Epidermal melanocyte (primary cell): Measurements from ENCODE around the gene SMYD5.

Experiments used
- DNase-seq: peaks from one replicate; pipeline ENCODE4 v3.0.0; 2011; ENCODE audit warnings: low spot score; ENCODE audit not compliant: insufficient read length

The SMYD5 gene

DNA sequence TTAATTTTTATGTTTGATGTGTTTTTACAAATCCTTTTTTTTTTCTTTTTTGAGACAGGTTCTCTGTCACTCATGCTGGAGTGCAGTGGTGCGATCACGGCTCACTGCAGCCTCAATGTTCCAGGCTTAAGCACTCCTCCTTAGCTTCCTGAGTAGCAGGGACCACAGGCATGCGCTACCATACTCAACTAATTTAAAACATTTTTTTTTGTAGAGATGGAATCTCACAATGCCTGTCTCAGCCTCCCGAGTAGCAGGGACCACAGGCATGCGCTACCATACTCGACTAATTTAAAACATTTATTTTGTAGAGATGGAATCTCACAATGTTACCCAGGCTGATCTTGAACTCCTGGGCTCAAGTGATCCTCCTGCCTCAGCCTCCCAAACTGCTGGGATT is 8.4 kb upstream of the SMYD5 start:
- DNase-seq = no peak

DNA sequence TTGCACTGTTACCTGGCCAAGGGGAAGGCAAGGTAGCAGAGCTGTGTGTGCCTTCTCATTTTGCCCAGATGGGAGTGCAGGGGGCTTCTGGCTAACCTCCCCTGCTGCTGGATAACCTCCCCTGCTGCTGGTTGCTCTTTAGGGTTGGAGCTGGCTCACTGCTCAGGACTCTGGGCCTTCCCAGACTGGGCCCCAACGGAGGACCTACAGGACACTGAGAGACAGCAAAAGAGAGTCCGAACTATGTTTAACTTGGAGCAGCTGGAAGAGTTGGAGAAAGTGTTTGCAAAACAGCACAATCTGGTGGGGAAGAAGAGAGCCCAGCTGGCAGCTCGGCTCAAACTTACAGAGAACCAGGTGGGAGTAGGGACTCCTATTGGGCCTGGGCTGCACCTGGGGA is 5.8 kb upstream of the SMYD5 start:
- no peak for DNase-seq

DNA sequence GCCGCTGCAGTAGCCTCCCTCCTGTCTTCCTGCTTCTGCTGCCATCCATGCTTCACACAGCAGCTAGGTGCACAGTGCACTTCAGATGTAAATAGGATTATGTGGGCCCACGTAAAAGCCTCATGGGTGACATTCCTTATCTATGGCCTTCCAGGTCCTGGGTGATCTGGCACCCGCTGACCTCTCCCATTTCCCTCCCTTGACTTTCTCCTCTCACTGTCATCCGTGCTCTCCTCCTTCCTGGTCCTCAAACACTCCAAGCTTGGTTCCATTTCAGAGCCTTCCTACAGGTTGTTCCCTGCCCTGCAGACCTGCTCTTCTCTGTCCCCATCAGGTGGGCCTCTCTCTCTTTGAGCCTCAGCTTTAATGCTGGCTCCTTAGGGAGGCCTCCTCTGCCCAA is 4.0 kb upstream of the SMYD5 start:
- no peak for DNase-seq

DNA sequence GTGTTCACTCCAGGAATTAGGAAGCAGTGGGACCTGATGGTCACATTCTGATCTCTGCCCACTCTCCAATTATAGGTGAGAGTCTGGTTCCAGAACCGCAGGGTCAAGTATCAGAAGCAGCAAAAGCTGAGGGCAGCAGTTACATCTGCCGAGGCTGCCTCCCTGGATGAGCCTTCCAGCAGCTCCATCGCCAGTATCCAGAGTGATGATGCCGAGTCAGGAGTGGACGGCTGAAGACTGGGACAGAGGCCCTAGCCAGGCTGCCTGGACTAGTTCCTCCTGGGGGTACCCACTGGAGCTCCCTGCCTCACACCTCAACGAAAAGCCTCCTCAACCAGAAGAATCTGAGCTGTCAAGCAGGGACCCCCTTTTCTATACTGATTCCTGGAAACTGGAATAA is 3.3 kb upstream of the SMYD5 start:
- no peak for DNase-seq

DNA sequence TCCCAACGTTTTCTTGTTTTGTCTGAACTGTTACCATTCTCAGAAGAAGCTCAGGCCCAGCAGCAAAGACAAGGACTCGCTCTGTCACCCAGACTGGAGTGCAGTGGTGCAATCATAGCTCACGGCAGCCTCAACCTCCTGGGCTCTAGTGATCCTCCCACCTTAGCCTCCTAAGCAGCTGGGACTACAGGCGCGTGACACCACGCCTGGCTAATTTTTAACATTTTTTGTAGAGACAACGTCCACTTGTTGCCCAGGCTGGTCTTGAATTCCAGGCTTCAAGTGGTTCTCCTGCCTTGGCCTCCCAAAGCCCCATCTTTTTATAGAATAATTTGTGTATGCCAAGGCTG is 2.0 kb upstream of the SMYD5 start:
- no peak for DNase-seq

DNA sequence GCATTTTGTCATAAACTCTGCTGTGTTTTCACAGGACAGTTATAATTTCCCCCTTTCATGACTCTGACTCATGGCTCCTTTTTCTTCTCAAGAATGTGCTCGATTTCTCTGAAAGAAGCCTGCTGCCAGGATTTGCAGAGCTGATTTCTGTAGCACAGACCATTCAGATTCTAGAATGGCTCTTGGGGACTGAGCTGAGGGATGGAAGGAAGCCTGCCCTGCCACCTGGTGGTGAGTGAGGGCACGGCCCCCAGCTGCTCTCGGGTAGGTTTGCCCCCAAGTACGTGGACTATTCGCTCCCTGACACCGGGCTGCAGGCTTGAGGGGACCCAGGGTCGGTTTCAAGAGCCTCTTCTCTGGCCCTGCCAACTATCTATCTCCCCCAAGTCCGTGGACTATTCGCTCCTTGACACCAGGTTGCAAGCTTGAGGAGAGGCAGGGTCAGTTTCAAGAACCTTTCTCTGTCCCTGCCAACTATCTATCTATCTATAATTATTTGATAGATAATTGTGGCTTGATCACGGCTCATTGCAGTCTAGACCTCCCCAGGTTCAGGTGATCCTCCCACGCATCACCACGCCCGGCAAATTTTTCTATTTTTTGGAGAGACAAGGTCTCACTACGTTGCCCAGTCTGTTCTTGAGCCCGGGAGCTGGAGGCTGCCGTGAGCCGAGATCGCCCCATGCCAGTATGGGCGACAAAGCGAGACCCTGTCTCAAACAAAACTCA is 1.4 kb upstream of the SMYD5 start:
- peak; percentile 68 for DNase-seq

DNA sequence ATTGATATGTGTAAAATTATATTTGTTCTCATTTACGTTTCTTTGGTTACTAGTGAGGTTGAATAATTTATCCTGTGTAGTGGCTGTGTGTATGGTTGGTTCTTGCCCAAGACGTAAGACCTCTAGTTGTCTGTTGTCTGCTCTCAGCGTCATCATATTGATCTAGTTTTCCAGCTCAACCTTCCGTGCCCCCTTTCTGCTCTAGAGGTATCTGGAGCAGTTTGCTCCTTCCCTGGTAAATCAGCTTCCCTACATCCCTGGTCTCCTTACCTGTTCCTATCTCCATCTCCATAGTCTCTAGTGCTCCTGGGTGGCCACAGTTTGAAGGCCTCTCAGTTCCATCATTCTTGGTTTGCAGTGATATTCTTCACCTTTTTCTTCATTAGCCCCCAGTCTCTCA is 1.2 kb downstream of the SMYD5 start:
- DNase-seq = no peak

DNA sequence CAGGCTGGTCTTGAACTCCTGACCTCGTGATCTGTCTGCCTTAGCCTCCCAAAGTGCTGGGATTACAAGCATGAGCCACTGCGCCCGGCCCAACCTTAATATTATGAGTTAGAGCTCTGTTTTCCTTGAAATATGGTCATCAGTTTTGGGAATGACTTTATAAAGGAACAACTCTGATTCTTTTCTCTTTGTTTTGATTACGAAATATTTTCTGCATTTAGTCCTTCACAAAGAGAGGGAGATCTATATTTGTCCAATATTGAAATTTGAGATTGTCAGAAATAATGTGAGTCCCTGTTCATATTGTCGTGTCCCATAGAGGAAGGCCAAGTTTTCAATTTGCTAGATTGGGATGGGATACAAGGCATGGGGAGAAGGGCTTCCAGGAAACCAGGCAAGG is 3.1 kb downstream of the SMYD5 start:
- no peak for DNase-seq

DNA sequence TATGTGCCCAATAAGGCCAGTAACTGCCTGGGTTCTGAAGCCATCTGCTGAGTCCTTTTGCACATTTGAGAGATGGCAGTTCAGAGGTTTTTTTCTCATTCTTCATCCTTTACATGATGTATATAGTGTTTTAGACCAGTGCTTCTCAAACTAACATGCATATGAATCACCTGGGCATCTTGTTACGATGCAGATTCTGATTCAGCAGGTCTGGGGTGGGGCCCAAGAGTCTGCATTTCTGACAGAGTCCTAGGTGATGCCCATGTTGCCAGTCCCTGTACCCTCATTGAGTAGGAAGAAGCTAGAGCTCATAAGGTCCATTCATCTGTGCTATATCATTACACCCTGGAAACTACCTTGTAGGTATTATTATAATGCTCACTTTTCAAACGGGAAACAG is 3.8 kb downstream of the SMYD5 start:
- DNase-seq = peak; percentile 3

DNA sequence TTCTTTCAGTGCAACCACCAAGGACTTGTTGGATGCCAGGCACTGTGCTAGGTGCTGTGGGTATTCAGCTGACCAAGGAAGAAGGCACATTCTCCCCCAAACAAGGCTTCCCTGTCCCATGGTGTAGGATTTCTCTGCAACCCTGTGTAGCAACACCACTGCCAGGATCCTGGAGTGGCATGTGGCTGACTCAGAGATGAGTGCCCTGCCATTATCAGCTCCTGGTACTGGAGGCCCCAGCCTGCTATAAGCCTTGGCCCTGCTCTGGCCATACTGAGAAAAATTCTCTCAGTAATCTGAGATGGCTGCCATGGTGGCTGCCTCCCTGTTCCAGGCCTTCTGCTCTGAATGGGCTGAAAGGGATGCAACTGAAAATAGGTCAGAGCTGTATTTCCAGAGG is 4.3 kb downstream of the SMYD5 start:
- no peak for DNase-seq

DNA sequence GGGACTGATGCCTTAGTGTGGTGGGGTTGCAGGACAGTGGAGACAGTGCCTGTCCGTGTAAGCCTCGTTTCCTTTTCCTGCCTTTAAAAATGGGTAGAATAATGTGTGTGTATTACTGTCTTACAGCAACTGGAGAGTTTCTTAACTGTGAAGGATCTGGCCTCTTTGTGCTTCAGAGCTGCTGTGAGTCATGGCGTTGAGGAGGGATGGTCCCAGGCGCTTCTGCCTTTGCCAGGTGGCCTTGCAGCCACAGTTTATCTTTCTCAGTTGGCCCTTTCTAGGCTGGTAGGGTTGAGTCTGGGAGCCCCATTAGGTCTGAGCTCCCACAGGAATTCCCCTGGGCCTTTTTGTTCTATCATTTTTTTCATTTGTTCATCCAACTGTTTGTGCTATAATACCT is 9.8 kb downstream of the SMYD5 start:
- DNase-seq = no peak

DNA sequence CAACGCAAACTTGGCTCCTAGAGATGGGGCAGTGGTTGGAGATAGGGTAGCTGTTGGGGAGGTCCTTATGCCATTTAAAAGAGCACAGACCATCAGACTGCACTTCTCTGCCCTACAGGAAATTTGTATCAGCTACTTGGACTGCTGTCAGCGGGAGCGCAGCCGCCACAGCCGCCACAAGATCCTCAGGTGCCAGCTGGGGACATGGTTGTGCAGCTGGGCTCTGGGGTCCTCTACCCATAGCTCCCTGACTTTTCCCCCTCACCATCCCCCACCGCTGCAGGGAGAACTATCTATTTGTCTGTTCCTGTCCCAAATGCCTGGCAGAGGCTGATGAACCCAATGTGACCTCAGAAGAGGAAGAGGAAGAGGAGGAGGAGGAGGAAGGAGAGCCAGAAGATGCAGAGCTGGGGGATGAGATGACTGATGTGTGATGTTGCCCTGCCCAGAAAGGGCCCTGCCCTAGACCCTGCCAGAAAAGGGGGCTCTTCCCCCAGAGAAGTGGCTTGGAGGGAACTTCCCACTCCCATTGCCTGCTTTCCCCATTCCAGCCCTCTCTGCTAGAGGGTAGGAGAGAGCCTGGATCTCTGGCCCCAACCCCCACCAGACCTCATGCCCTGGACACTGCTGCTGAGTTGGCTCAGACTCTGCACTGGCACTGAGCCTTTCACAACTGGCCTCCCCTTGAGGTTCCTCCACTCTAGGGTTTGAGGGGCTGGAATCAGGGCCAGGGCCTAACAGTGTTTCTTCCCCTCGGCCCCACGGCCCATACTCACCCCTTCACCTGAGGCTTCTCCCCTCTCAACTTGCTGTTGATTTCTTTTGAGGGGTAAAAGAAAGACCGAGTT is 11.7 kb downstream of the SMYD5 start:
- DNase-seq = no peak

DNA sequence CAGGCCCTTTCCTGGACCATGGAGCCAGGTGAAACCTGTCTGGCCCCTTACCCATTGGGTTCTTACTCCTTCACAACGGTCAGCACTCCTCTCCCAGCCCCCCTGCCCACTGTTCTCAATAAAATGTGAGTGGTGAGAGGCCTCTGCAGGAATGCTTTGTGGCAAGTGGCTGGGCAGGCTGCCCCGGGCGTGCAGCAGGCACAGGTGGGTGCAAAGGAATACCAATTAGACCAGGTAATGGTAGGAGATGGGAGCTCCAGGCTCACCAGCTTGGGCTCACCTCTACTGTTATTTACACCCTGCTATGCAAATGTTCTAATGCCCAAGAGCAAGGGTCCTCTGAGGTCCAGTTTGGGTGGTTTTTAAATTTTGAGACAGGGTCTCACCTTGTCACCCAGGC is 13.0 kb downstream of the SMYD5 start:
- no peak for DNase-seq

DNA sequence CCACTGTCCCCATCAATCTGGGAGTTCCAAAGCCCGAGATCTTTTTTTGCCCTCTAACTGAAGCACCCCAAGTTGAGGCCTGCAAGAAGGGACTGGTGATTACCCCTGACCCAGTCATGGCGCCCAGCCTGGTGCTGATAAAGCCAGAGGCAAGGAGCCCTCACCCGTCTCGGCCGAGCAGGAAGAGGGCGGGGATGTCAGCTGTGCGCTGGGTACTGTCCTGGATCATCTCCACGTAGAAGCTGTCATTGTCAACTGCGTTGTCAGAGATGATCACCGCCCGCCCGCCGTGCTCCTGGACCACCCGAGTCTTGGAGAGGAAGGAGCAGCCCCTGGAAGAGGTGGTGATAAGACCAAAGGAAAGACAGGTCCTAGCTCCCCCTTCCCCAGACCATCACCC is 14.6 kb downstream of the SMYD5 start:
- no peak for DNase-seq

DNA sequence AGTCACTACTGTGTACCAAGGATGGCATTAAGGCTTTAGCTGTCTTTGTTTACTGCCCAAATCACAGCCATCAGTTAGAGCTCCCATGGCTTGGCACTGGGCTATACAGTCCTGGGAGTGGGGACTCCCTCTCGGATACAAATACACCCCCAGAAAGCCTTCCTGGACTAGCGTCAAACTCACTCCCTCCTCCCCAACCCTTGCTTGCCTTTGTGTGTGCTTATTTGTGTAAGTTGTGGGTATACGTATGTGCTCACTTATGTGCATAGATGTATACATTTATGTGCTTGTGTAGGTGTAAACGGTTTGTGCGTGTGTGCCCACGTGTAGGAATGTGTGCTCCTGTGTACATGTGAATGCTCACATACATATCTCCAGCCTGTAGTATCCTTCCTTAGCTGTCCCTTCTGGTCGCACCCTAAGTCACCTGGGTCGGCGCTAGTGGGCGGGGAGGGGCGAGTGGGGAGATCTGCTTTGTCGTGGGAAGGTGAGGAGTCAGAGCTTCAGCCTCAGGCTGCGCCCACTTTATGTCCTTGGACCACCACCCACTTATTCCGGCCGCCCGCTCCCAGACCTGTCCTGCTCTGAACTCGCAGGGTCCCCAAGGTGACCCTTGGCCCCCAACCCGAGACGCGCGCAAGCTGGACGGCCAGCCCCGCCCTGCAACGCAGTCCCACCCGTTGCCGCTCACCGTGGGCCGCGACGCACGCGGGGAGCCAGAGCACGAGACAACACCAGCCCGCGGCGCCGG is 18.5 kb downstream of the SMYD5 start:
- no peak for DNase-seq

DNA sequence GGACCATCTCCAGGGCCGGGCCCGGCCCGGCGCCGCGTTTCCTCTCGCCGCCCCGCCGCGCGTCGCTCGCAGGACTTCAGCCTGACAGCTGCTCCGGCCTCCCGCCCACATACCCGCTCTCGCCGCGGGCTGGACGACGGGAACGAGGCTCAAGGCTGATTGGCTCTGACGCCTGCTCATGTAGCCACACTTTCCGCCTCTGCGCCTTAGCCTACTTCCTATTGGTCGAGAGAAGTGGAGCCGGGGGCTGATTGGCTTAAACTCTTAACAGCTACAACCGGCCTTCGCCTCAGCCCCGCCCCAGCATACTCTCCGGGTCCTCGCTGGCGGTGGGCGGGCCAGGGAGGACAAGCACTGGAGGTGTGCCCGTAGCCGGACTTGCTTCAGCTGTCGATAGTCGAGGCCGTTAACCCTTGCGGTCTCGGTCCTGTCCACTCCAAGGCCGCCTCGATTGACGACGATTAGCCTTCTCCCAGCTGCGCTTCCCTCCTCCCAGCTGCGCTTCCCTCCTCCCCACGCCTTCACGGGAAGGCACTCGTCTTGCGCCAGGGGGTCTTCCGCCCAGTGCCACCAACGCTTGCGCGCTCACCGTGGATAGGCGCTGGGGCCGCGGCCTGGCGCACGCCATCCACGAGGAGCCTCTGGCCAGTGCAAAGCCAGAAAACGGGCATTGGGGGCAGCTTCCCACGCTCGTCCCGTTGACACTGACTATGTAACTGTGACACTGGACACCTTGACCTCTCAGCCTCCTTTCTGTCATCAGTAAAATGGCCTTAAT is 19.3 kb downstream of the SMYD5 start, which contains the start of gene PRADC1:
Gene PRADC1, minus strand, starts transcription at position 86 of the 778 bp plus-strand sequence. Its CDS starts 79 bp downstream, at position 7.
- DNase-seq = peak; percentile 97

DNA sequence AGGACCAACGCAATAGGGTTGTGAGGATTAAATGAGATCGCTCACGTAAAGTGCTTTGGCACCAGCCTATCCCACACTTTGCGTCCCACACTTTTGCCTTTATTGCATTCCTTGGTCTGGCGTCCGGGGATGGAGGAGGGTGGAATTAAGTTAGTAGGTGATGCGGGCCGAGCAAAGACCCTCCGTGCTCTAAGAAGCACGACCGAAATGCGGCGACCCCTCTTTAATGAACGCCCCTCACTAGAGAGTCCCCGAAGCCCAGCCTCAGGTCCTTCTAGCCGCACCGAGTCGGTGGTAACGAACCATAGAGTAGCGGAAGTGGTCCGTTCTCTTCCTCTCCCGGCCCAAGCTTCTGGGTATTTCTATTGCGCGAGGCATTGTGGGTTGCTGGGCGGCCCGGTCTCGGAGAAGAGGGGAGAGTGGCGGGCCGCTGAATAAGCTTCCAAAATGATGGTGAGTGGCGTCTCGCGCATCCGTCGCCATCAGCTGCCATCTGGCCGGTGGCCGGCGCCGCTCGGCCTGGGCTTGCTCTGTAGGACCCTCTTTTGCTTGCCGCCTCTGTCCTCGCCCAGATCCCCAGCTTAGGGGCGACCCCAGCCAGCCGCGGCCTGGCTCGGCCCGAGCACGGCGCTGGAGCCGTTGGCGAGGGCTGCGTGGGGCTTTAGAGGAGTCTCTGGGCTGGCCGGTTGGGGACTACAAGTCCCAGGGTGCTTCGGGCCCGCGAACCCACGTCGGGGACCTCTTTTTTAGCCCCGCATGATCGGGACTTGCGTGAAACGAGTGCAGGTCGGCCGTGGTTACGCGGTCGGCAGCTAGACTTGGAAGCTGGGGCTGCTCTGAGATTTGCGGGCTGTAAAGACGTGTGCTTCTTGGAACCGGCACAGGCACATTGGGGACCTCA is 20.1 kb downstream of the SMYD5 start, which contains the start of gene CCT7:
Gene CCT7, plus strand, starts transcription at position 377 of the 901 bp plus-strand sequence. Its CDS starts 71 bp downstream, at position 448.
- DNase-seq = peak; percentile 71

DNA sequence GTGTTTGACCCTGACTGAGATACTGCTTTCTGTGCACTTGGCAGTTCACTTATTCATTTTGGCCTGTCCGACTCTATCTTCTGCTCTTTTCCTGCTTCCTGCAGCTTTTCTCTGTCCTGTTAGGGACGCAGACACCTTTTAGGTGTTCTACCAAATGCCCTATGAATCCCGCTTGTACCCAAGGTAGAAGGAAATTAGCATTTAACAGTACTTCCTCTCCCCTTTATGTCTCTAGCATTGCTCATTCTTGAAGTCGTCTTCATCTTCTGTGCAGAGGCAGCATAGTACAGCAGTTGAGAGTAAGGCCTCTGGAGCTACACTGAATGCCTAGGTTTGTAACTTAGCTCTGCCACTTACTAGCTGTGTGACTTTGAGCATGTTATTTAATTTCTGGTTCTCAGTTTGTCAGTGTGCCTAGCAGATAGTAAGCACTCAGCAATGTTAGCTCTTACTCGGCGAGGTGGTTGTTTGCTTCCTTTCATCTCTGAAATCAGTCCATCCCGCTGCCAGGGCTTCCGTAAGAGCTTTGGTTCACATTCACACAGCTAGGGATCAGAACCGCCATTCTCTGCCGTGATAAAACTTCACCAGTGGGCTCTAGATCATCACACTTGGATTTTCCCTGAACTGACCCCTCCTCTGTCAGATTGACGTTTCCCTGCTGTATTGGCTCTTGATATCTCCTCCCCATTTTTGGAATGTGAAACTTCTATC is 21.4 kb downstream of the SMYD5 start:
- DNase-seq = no peak

DNA sequence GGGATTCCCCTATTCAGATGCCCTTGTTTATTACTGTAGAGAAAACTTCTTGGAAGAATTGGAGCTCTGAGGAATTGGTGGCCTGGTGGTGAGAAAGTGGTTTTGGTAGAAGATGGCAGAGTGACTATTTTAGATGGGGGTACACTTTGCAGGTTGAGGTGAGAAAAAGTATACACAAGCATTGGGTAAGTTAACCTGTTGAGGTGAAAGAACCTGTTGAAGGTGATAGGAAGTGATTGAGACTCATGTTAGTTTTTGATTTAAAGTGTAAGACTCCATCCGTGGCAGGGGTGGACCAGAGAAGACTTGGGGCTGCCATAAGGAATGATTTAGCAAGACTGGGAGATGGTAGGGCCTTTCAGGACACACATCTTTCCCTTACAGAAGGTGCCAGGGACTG is 23.1 kb downstream of the SMYD5 start:
- DNase-seq = no peak

DNA sequence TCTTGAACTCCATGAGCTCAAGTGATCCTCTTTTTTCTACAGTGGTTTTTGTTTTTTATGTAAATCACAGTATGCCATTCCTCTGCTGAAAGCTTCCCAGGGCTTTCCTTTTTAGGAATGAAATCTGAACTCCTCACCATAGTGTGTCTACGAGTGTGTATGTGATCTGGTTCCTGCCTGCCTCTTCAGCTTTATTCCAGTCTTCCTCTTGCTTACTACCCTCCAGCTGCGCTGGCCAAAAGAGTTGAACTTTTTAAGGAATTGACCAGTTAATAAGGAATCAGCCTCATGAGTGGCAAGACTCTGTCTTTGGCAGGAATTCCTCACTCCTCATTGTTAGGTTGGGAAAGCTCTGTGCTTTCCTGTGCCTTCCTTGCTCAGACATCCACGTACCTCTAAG is 24.1 kb downstream of the SMYD5 start:
- no peak for DNase-seq
